ENCODE measurements around the gene EIF3I.

EIF3I gene

GRCh38 chr1:32232558-32233304, 10.5 kb downstream of the EIF3I start:
- no peak overlapping the region for H2AFZ ChIP-seq (ENCODE audit: low read depth, low read length)
- H3K27ac ChIP-seq (ENCODE audit: low read length): no peak overlapping the region
- no peaks in the 10 kb centered on the region for H3K79me2 ChIP-seq (ENCODE audit: low read length)
- no peaks in the 10 kb centered on the region for H3K4me1 ChIP-seq (ENCODE audit: low read length)
- H3K27me3 ChIP-seq (ENCODE audit: low read depth, low read length): no peaks in the 10 kb centered on the region
- no peak overlapping the region for H3K4me2 ChIP-seq (ENCODE audit: low read length)
- H3K36me3 ChIP-seq (replicated peaks; ENCODE audit: low read depth, low read length): peaks cover 9% of the 10 kb centered on the region
- H3K9ac ChIP-seq (ENCODE audit: low read length): no peak overlapping the region
- no peaks in the 10 kb centered on the region for H4K20me1 ChIP-seq (ENCODE audit: insufficient read depth, low read length)
- no peak for TF ChIP-seq EZH2phosphoT487 (IDR thresholded peaks at IDR 0.05; ENCODE audit: low read depth)
- TF ChIP-seq CTCF (IDR thresholded peaks at IDR 0.05; ENCODE audit: low read depth, low read length): no peak
- H3K9me3 ChIP-seq (ENCODE audit: insufficient read depth, low read length): no peaks in the 10 kb centered on the region
- no peak overlapping the region for H3K4me3 ChIP-seq (ENCODE audit: low read length)

- Histone ChIP-seq H3K79me2 (ENCODE audit: low read length) (no peaks in the 10 kb centered on the region), H2AFZ (ENCODE audit: low read depth, low read length) (no peak overlapping the region), H3K36me3 (replicated peaks; ENCODE audit: low read depth, low read length) (no peaks in the 10 kb centered on the region), H3K9me3 (ENCODE audit: insufficient read depth, low read length) (no peaks in the 10 kb centered on the region), H3K4me3 (ENCODE audit: low read length) (no peak overlapping the region), H3K9ac (ENCODE audit: low read length) (no peak overlapping the region), H4K20me1 (ENCODE audit: insufficient read depth, low read length) (no peaks in the 10 kb centered on the region), H3K27ac (ENCODE audit: low read length) (no peak overlapping the region), H3K27me3 (ENCODE audit: low read depth, low read length) (no peaks in the 10 kb centered on the region), H3K4me2 (ENCODE audit: low read length) (no peak overlapping the region), H3K4me1 (ENCODE audit: low read length) (no peaks in the 10 kb centered on the region)
- TF ChIP-seq CTCF (IDR thresholded peaks at IDR 0.05; ENCODE audit: low read depth, low read length): no peak
- no peak for TF ChIP-seq EZH2phosphoT487 (IDR thresholded peaks at IDR 0.05; ENCODE audit: low read depth)
These were observed 12.6 kb downstream of the EIF3I start for GRCh38 chr1:32234792-32235191.

GRCh38 chr1:32239337-32239736, 17.1 kb downstream of the EIF3I start:
- Histone ChIP-seq H3K4me2 (ENCODE audit: low read length) (no peak overlapping the region), H3K4me3 (ENCODE audit: low read length) (no peak overlapping the region), H3K9ac (ENCODE audit: low read length) (no peak overlapping the region), H3K4me1 (ENCODE audit: low read length) (peaks cover 5% of the 10 kb centered on the region), H3K9me3 (ENCODE audit: insufficient read depth, low read length) (no peaks in the 10 kb centered on the region), H3K27me3 (ENCODE audit: low read depth, low read length) (no peaks in the 10 kb centered on the region), H3K79me2 (ENCODE audit: low read length) (no peaks in the 10 kb centered on the region), H4K20me1 (ENCODE audit: insufficient read depth, low read length) (no peaks in the 10 kb centered on the region), H3K27ac (ENCODE audit: low read length) (no peak overlapping the region), H3K36me3 (replicated peaks; ENCODE audit: low read depth, low read length) (no peaks in the 10 kb centered on the region), H2AFZ (ENCODE audit: low read depth, low read length) (no peak overlapping the region)
- no peak for TF ChIP-seq CTCF (IDR thresholded peaks at IDR 0.05; ENCODE audit: low read depth, low read length)
- no peak for TF ChIP-seq EZH2phosphoT487 (IDR thresholded peaks at IDR 0.05; ENCODE audit: low read depth)

GRCh38 chr1:32239790-32240139, 17.6 kb downstream of the EIF3I start:
- H3K9me3 ChIP-seq (ENCODE audit: insufficient read depth, low read length): no peaks in the 10 kb centered on the region
- no peak overlapping the region for H2AFZ ChIP-seq (ENCODE audit: low read depth, low read length)
- no peak for TF ChIP-seq CTCF (IDR thresholded peaks at IDR 0.05; ENCODE audit: low read depth, low read length)
- TF ChIP-seq EZH2phosphoT487 (IDR thresholded peaks at IDR 0.05; ENCODE audit: low read depth): no peak
- H3K79me2 ChIP-seq (ENCODE audit: low read length): no peaks in the 10 kb centered on the region
- H3K9ac ChIP-seq (ENCODE audit: low read length): no peak overlapping the region
- H3K36me3 ChIP-seq (replicated peaks; ENCODE audit: low read depth, low read length): no peaks in the 10 kb centered on the region
- no peaks in the 10 kb centered on the region for H3K27me3 ChIP-seq (ENCODE audit: low read depth, low read length)
- H3K4me3 ChIP-seq (ENCODE audit: low read length): no peak overlapping the region
- no peaks in the 10 kb centered on the region for H4K20me1 ChIP-seq (ENCODE audit: insufficient read depth, low read length)
- no peak overlapping the region for H3K27ac ChIP-seq (ENCODE audit: low read length)
- H3K4me1 ChIP-seq (ENCODE audit: low read length): peaks cover 5% of the 10 kb centered on the region
- no peak overlapping the region for H3K4me2 ChIP-seq (ENCODE audit: low read length)

All from OCI-LY3 (cell line).